Neural crest cell (in vitro differentiated cells): ENCODE measurements around the gene ATG10. TPM values are rescaled to one million over a fixed set of nuclear protein-coding genes. Genes with fewer than 3 reads are reported as not detected.

Experiments used
- DNase-seq: peaks from one replicate; pipeline ENCODE4 v3.0.0; 2021; ENCODE audit warnings: low read depth, mixed read lengths, low spot score
- H3K27ac Mint-ChIP-seq: one replicate; pipeline ENCODE4 v1.8.0; 2021; ENCODE audit warnings: mild to moderate bottlenecking, mixed read lengths; ENCODE audit not compliant: unreplicated experiment
- H3K27me3 Mint-ChIP-seq: 2 replicates; pipeline ENCODE4 v1.8.0; 2021; ENCODE audit warnings: low read depth, mild to moderate bottlenecking, mixed read lengths
- H3K36me3 Mint-ChIP-seq: 2 replicates; pipeline ENCODE4 v1.8.0; 2021; ENCODE audit warnings: low read depth, mild to moderate bottlenecking, mixed read lengths
- H3K4me1 Mint-ChIP-seq: 2 replicates; pipeline ENCODE4 v1.8.0; 2021; ENCODE audit warnings: mixed read lengths
- H3K4me3 Mint-ChIP-seq: one replicate; pipeline ENCODE4 v1.8.0; 2021; ENCODE audit warnings: mild to moderate bottlenecking, mixed read lengths
- H3K9me3 Mint-ChIP-seq: 2 replicates; pipeline ENCODE4 v1.8.0; 2021; ENCODE audit warnings: mixed read lengths
- total RNA-seq: library from RNA; stranded (reverse); gene quantifications from 2 replicates; pipeline ENCODE4 v1.2.1, GENCODE V29; 2021
- TF ChIP-seq, protein P1 (sequence below): fragments of 200-600 bp; sonication (generic); conservative IDR thresholded peaks from 2 replicates; pipeline ENCODE4 v1.5.0; 2021; ENCODE audit warnings: antibody characterized with exemption, mild to moderate bottlenecking

Gene ATG10
- total RNA-seq, 1 donor from 2014 or later, result 5.9 TPM

DNA sequence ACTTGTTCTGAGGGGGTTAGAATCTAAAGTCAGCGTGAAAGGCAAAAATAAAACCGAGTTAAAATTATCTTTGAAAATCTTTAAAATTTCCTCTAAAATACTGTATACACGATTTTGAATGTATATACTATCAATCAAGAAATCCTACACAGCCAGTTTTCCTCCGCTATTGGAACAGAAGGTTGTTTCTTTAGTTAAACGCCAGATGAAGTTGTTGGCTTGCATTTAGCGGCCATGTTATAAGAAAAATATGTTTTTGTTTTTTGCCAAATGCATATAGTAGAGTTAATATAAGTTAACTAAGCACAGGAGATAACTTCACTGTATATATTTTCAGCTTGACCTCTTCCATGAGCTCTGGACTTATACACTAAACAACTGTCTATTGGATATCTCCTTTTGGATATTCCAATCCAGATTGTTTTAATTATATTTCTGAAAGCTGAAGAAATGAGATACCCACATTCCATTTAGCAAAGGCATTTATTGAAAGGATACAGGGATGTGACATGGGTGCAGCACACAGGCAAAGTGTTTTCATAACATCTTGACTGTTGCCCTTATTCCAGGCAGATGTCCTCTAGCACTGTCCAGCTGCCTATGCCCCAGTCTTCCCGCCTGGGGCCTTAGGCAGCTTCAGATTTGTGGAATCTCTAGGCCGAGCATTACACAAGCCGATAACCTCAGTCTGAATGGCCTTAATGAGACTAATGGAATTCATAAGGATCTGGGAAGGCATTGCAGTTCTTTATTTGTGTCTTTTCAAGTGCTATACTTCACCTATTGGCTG is 10.0 kb upstream of the ATG10 start:
- H3K36me3 Mint-ChIP-seq, result no peaks in the 10 kb centered on the region
- peaks cover 2% of the 10 kb centered on the region for H3K9me3 Mint-ChIP-seq
- H3K4me3 Mint-ChIP-seq, result no peak overlapping the region
- DNase-seq, result no peak
- no peak overlapping the region for H3K27ac Mint-ChIP-seq
- TF ChIP-seq, protein P1, sequence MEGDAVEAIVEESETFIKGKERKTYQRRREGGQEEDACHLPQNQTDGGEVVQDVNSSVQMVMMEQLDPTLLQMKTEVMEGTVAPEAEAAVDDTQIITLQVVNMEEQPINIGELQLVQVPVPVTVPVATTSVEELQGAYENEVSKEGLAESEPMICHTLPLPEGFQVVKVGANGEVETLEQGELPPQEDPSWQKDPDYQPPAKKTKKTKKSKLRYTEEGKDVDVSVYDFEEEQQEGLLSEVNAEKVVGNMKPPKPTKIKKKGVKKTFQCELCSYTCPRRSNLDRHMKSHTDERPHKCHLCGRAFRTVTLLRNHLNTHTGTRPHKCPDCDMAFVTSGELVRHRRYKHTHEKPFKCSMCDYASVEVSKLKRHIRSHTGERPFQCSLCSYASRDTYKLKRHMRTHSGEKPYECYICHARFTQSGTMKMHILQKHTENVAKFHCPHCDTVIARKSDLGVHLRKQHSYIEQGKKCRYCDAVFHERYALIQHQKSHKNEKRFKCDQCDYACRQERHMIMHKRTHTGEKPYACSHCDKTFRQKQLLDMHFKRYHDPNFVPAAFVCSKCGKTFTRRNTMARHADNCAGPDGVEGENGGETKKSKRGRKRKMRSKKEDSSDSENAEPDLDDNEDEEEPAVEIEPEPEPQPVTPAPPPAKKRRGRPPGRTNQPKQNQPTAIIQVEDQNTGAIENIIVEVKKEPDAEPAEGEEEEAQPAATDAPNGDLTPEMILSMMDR, result no peak
- H3K27me3 Mint-ChIP-seq, result no peaks in the 10 kb centered on the region
- peaks cover 11% of the 10 kb centered on the region for H3K4me1 Mint-ChIP-seq

DNA sequence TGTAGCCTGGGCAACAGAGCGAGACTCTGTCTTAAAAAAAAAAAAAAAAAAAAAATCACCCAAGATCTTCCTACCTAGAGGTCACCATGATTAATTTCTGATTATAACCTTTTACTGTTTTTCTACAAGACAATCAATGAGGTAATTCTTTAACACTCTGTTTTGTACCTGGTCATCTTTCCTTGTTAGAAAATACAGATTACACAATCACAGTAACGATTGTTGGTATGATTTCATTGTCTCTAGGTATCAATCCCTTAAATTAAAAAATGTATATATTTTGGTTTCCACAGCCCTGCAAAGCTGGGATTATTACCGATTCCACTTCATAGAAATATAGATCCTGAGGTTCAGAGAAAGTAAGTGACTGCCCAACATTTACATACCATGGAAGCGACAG is 8.3 kb upstream of the ATG10 start:
- no peak for DNase-seq
- peaks cover 5% of the 10 kb centered on the region for H3K9me3 Mint-ChIP-seq
- H3K27ac Mint-ChIP-seq, result no peak overlapping the region
- no peak overlapping the region for H3K4me3 Mint-ChIP-seq
- H3K36me3 Mint-ChIP-seq, result no peaks in the 10 kb centered on the region
- TF ChIP-seq, protein P1, result no peak
- H3K27me3 Mint-ChIP-seq, result no peaks in the 10 kb centered on the region
- peaks cover 11% of the 10 kb centered on the region for H3K4me1 Mint-ChIP-seq

GRCh38 chr5:81965524-81965923 is 6.3 kb upstream of the ATG10 start:
- no peak overlapping the region for H3K27ac Mint-ChIP-seq
- TF ChIP-seq, protein P1, result no peak
- DNase-seq, result no peak
- no peak overlapping the region for H3K4me3 Mint-ChIP-seq
- peaks cover 5% of the 10 kb centered on the region for H3K9me3 Mint-ChIP-seq
- peaks cover 11% of the 10 kb centered on the region for H3K4me1 Mint-ChIP-seq
- H3K36me3 Mint-ChIP-seq, result no peaks in the 10 kb centered on the region
- H3K27me3 Mint-ChIP-seq, result no peaks in the 10 kb centered on the region

DNA sequence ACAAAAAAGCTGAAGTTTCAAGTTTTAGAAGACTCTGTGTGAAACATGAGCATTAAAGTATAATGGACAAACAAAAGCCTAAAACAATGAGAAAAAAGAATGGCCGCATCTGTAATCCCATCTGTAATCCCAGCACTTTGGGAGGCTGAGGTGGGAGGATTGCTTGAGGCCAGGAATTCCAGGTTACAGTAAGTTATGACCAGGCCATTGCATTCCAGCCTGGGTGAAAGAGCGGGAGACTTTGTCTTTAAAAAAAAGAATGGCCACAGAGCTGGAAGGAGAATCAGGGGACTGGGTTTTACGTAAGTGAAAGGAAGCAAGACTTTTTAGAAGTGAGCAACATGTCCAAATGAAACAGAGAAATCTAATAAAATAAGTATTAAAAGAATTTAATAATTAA is 2.6 kb upstream of the ATG10 start:
- no peak overlapping the region for H3K27ac Mint-ChIP-seq
- H3K4me1 Mint-ChIP-seq, result peaks cover 27% of the 10 kb centered on the region
- no peaks in the 10 kb centered on the region for H3K27me3 Mint-ChIP-seq
- no peak overlapping the region for H3K4me3 Mint-ChIP-seq
- TF ChIP-seq, protein P1, result no peak
- H3K9me3 Mint-ChIP-seq, result peaks cover 3% of the 10 kb centered on the region
- no peak for DNase-seq
- no peaks in the 10 kb centered on the region for H3K36me3 Mint-ChIP-seq

DNA sequence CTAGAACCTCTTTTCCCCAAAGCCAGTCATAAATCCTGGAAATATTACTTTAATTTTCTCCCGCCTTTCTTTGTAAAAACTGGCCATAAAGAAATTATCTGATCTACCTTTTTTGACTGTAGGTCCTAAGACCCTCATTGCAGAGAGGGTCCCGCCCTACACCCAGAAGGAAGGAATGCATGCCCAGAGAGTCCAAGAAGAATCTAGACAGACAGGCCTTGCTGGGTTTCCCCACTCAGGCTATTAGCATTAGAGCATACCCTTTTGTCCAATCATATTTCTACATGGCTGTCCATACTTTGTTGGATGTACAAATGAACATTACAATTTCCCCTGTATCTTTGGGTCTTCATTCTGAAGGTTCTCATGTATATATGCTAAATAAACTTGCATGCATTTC is 1.9 kb upstream of the ATG10 start:
- Mint-ChIP-seq H3K36me3 (no peaks in the 10 kb centered on the region), H3K4me1 (peaks cover 25% of the 10 kb centered on the region), H3K27me3 (no peaks in the 10 kb centered on the region), H3K27ac (no peak overlapping the region), H3K9me3 (peaks cover 3% of the 10 kb centered on the region), H3K4me3 (peak overlapping the region; percentile 10)
- no peak for DNase-seq
- TF ChIP-seq, protein P1, result no peak
